Measurements from ENCODE around the gene OGDH.

OGDH gene

GRCh38 chr7:44621750-44622103 lies 15.3 kb downstream of the OGDH start:
- no peak for DNase-seq

- DNase-seq, result peak; percentile 40 to 44
These were observed 16.1 kb downstream of the OGDH start for GRCh38 chr7:44622342-44623151.

- DNase-seq, result no peak
These were observed 17.9 kb downstream of the OGDH start for GRCh38 chr7:44624318-44624717.

- no peak for DNase-seq
These were observed 19.4 kb downstream of the OGDH start for GRCh38 chr7:44625526-44626471.

- DNase-seq, result no peak
These were observed 20.2 kb downstream of the OGDH start for GRCh38 chr7:44626620-44627019.

- no peak for DNase-seq
These were observed 23.5 kb downstream of the OGDH start for GRCh38 chr7:44629829-44630522.

- DNase-seq, result no peak
These were observed 24.5 kb downstream of the OGDH start for GRCh38 chr7:44630792-44631457.

- no peak for DNase-seq
These were observed 25.2 kb downstream of the OGDH start for GRCh38 chr7:44631458-44632115.

GRCh38 chr7:44632196-44632595 lies 25.8 kb downstream of the OGDH start:
- DNase-seq, result no peak

GRCh38 chr7:44633254-44634186 lies 27.1 kb downstream of the OGDH start:
- peak; percentile 48 to 58 for DNase-seq

- no peak for DNase-seq
These were observed 27.9 kb downstream of the OGDH start for GRCh38 chr7:44634187-44634838.

- no peak for DNase-seq
These were observed 28.6 kb downstream of the OGDH start for GRCh38 chr7:44634839-44635591.

- DNase-seq, result no peak
These were observed 29.7 kb downstream of the OGDH start for GRCh38 chr7:44636041-44636584.

- DNase-seq, result no peak
These were observed 30.5 kb downstream of the OGDH start for GRCh38 chr7:44636926-44637325.

GRCh38 chr7:44637788-44638594 lies 31.6 kb downstream of the OGDH start:
- DNase-seq, result peak; percentile 73 to 76

- peak; percentile 69 to 72 for DNase-seq
These were observed 32.5 kb downstream of the OGDH start for GRCh38 chr7:44638611-44639557.

- no peak for DNase-seq
These were observed 33.4 kb downstream of the OGDH start for GRCh38 chr7:44639671-44640321.
